ENCODE data around the gene SOCS6. TPM values are rescaled to one million over a fixed set of nuclear protein-coding genes. Genes with fewer than 3 reads are reported as not detected.
"Not testable (repeated sequence)": the region's sequence is repeated elsewhere in the genome, so short reads cannot be mapped to it uniquely, and the experiment has no call there.

Gene SOCS6
- total RNA-seq, 1 donor from 2014 or later: 16.0 TPM

GRCh38 chr18:70337139-70337972 lies 48.5 kb downstream of the SOCS6 start:
- Histone ChIP-seq H3K27me3 (no peaks in the 10 kb centered on the region), H3K9me3 (no peaks in the 10 kb centered on the region), H3K27ac (no peak overlapping the region), H3K4me1 (no peaks in the 10 kb centered on the region), H3K4me3 (no peak overlapping the region), H3K36me3 (peaks cover 0 to 4% of the 10 kb centered on the region in 2 donors)
- TF ChIP-seq POLR2AphosphoS5 (IDR thresholded peaks at IDR 0.05; ENCODE audit: insufficient read depth in 1 of 2, low read depth in 1 of 2): peak in 1 of 2 donors; percentile 18
- TF ChIP-seq POLR2A (IDR thresholded peaks at IDR 0.05): no peak
- DNase-seq (ENCODE audit: extremely low spot score in 2 of 2): no peak
- intact Hi-C loops (cut with DNase I): no loop called here

GRCh38 chr18:70338890-70339289 lies 50.0 kb downstream of the SOCS6 start:
- Histone ChIP-seq H3K4me1 (no peaks in the 10 kb centered on the region), H3K36me3 (peaks cover 0 to 4% of the 10 kb centered on the region in 2 donors), H3K9me3 (no peaks in the 10 kb centered on the region), H3K4me3 (no peak overlapping the region), H3K27me3 (no peaks in the 10 kb centered on the region), H3K27ac (no peak overlapping the region)
- no peak for DNase-seq (ENCODE audit: extremely low spot score in 2 of 2)
- intact Hi-C loops (cut with DNase I): no loop called here
- TF ChIP-seq, protein P1, sequence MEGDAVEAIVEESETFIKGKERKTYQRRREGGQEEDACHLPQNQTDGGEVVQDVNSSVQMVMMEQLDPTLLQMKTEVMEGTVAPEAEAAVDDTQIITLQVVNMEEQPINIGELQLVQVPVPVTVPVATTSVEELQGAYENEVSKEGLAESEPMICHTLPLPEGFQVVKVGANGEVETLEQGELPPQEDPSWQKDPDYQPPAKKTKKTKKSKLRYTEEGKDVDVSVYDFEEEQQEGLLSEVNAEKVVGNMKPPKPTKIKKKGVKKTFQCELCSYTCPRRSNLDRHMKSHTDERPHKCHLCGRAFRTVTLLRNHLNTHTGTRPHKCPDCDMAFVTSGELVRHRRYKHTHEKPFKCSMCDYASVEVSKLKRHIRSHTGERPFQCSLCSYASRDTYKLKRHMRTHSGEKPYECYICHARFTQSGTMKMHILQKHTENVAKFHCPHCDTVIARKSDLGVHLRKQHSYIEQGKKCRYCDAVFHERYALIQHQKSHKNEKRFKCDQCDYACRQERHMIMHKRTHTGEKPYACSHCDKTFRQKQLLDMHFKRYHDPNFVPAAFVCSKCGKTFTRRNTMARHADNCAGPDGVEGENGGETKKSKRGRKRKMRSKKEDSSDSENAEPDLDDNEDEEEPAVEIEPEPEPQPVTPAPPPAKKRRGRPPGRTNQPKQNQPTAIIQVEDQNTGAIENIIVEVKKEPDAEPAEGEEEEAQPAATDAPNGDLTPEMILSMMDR (IDR thresholded peaks at IDR 0.05): no peak

GRCh38 chr18:70339915-70340314 lies 51.1 kb downstream of the SOCS6 start:
- intact Hi-C loops (cut with DNase I): no loop called here

DNA sequence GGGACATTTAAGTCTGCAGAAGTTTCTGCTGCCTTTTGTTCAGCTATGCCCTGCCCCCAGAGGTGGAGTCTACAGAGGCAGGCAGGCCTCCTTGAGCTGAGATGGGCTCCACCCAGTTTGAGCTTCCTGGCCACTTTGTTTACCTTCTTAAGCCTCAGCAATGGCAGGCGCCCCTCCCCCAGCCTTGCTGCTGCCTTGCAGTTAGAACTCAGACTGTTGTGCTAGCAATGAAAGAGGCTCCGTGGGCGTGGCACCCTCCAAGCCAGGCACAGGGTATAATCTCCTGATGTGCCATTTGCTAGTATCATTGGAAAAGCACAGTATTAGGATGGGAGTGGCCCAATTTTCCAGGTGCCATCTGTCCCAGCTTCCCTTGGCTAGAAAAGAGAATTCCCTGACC lies 59.6 kb downstream of the SOCS6 start:
- intact Hi-C loops (cut with DNase I); H3K27me3 ChIP-seq; H3K9me3 ChIP-seq; H3K27ac ChIP-seq; H3K4me1 ChIP-seq; DNase-seq (ENCODE audit: extremely low spot score in 2 of 2); H3K36me3 ChIP-seq; H3K4me3 ChIP-seq: not testable (repeated sequence)

More at GRCh38 chr18:70339915-70340314, 51.1 kb downstream of the SOCS6 start:
- H3K4me3 ChIP-seq: no peak overlapping the region
- no peak for DNase-seq (ENCODE audit: extremely low spot score in 2 of 2)
- TF ChIP-seq, protein P1 (IDR thresholded peaks at IDR 0.05): no peak
- no peak for TF ChIP-seq POLR2AphosphoS5 (IDR thresholded peaks at IDR 0.05; ENCODE audit: insufficient read depth in 1 of 2, low read depth in 1 of 2)
- TF ChIP-seq POLR2A (IDR thresholded peaks at IDR 0.05): no peak
- H3K27ac ChIP-seq: no peak overlapping the region
- no peaks in the 10 kb centered on the region for H3K27me3 ChIP-seq
- H3K9me3 ChIP-seq: no peaks in the 10 kb centered on the region
- H3K36me3 ChIP-seq: peaks cover 0 to 4% of the 10 kb centered on the region in 2 donors
- H3K4me1 ChIP-seq: no peaks in the 10 kb centered on the region

GRCh38 chr18:70349316-70349715 lies 60.5 kb downstream of the SOCS6 start:
- Histone ChIP-seq H3K27me3 (no peaks in the 10 kb centered on the region), H3K36me3 (no peaks in the 10 kb centered on the region), H3K27ac (no peak overlapping the region), H3K4me3 (no peak overlapping the region), H3K4me1 (no peaks in the 10 kb centered on the region), H3K9me3 (no peaks in the 10 kb centered on the region)
- intact Hi-C loops (cut with DNase I): no loop called here
- DNase-seq (ENCODE audit: extremely low spot score in 2 of 2): no peak
- TF ChIP-seq POLR2AphosphoS5 (IDR thresholded peaks at IDR 0.05; ENCODE audit: insufficient read depth in 1 of 2, low read depth in 1 of 2) (no peak), POLR2A (IDR thresholded peaks at IDR 0.05) (no peak)
- TF ChIP-seq, protein P1 (IDR thresholded peaks at IDR 0.05): no peak

- H3K27ac ChIP-seq: no peak overlapping the region
- H3K4me3 ChIP-seq: no peak overlapping the region
- no peaks in the 10 kb centered on the region for H3K4me1 ChIP-seq
- intact Hi-C loops (cut with DNase I): no loop called here
- no peaks in the 10 kb centered on the region for H3K27me3 ChIP-seq
- H3K9me3 ChIP-seq: no peaks in the 10 kb centered on the region
- no peaks in the 10 kb centered on the region for H3K36me3 ChIP-seq
- DNase-seq (ENCODE audit: extremely low spot score in 2 of 2): no peak
- TF ChIP-seq POLR2A (IDR thresholded peaks at IDR 0.05) (no peak), POLR2AphosphoS5 (IDR thresholded peaks at IDR 0.05; ENCODE audit: insufficient read depth in 1 of 2, low read depth in 1 of 2) (no peak)
- TF ChIP-seq, protein P1 (IDR thresholded peaks at IDR 0.05): no peak
These were observed 65.2 kb downstream of the SOCS6 start for GRCh38 chr18:70354080-70354479.
